IPS DF 4.7 (cell line): ENCODE results near the gene WAPL.
"Not testable (repeated sequence)": the region's sequence is repeated elsewhere in the genome, so short reads cannot be mapped to it uniquely, and the experiment has no call there.

Source experiments
- DNase-seq: peaks from one replicate; pipeline ENCODE4 v3.0.0-alpha.2; 2013; ENCODE audit warnings: low spot score; ENCODE audit errors: extremely low read depth

WAPL gene

GRCh38 chr10:86390337-86391120 lies 131.1 kb downstream of the WAPL start:
- no peak for DNase-seq

GRCh38 chr10:86389441-86390193 lies 132.0 kb downstream of the WAPL start:
- DNase-seq, result no peak

GRCh38 chr10:86389109-86389440 lies 132.5 kb downstream of the WAPL start:
- not testable (repeated sequence) for DNase-seq

GRCh38 chr10:86388119-86388704 lies 133.4 kb downstream of the WAPL start:
- no peak for DNase-seq

GRCh38 chr10:86387178-86387794 lies 134.3 kb downstream of the WAPL start:
- no peak for DNase-seq

- no peak for DNase-seq
Measured at GRCh38 chr10:86385806-86386205, 135.8 kb downstream of the WAPL start.
